Esophagus muscularis mucosa (tissue), 4 donors: ENCODE data around the gene FGF9. TPM values are rescaled to one million over a fixed set of nuclear protein-coding genes. Genes with fewer than 3 reads are reported as not detected.

ENCODE experiments used
- DNase-seq: peaks from one replicate; pipeline ENCODE4 v3.0.0-alpha.2; 2017; ENCODE audit errors: extremely low spot score
- H3K27ac ChIP-seq, 4 donors: fragments of 200-600 bp; sonication (generic); replicated peaks in 1 of 4; 1 replicate in 3 of 4; 2 replicates in 1 of 4; pipeline ENCODE4 v1.5.1; 2016 to 2019; ENCODE audit warnings: mild to moderate bottlenecking in 1 of 4
- H3K27me3 ChIP-seq, 4 donors: fragments of 200-600 bp; sonication (generic); one replicate each; pipeline versions ENCODE4 v1.5.1 to v1.6.0; 2016 to 2019
- H3K36me3 ChIP-seq, 4 donors: fragments of 200-600 bp; sonication (generic); one replicate each; pipeline ENCODE4 v1.5.1; 2016 to 2019
- H3K4me1 ChIP-seq, 4 donors: fragments of 200-600 bp; sonication (generic); one replicate each; pipeline ENCODE4 v1.5.1; 2016 to 2019
- H3K4me3 ChIP-seq, 4 donors: fragments of 200-600 bp; sonication (generic); 1 replicate in 2 of 4; 2 replicates in 2 of 4; pipeline ENCODE4 v1.5.1; 2016 to 2019; ENCODE audit warnings: mild to moderate bottlenecking in 4 of 4, moderate library complexity in 1 of 4
- H3K9me3 ChIP-seq, 4 donors: fragments of 200-600 bp; sonication (generic); 1 replicate in 3 of 4; 2 replicates in 1 of 4; pipeline ENCODE4 v1.5.1; 2016 to 2019
- EP300 ChIP-seq: sonication (generic); formaldehyde crosslinking; IDR thresholded peaks from one replicate; pipeline ENCODE4 v1.6.1; 2017; ENCODE audit warnings: antibody characterized with exemption
- POLR2A ChIP-seq: fragments of 450-650 bp; IDR thresholded peaks from one replicate; pipeline ENCODE4 v1.6.1; 2017; ENCODE audit warnings: antibody characterized with exemption, moderate library complexity, mild to moderate bottlenecking, low read depth
- POLR2AphosphoS5 ChIP-seq, 2 donors: sonication (generic); formaldehyde crosslinking; IDR thresholded peaks; one replicate each; pipeline ENCODE4 v1.6.1; 2017; ENCODE audit warnings: antibody characterized with exemption in 2 of 2
- WGBS: methylation state at CpG from one replicate; pipeline ENCODE4 v1.1.5; 2018; 5-methylcytosine and 5-hydroxymethylcytosine counted together
- intact Hi-C: fragments of 100-400 bp; cut with DNase I; formaldehyde crosslinking; loops from one replicate; pipeline ENCODE4 v1.15.1; 2023
- total RNA-seq, 4 donors: library from RNA; depleted of rRNA; stranded (reverse); fragments of >200 nt; gene quantifications; one replicate each; pipeline versions ENCODE4 v1.1.0 to v1.2.1, GENCODE V29; 2016
- TF ChIP-seq, protein P1 (sequence below), 3 experiments: fragments of 200-600 bp in 2 of 3; fragments of 450-650 bp in 1 of 3; sonication (generic) in 2 of 3; IDR thresholded peaks; one replicate each; pipeline ENCODE4 v1.5.1; 2017 to 2019; ENCODE audit warnings: antibody characterized with exemption in 3 of 3, mild to moderate bottlenecking in 2 of 3, moderate library complexity in 1 of 3

FGF9 gene
- total RNA-seq, 4 donors from 2014 or later = 0.50 to 1.9 (median 1.5) TPM

- Histone ChIP-seq H3K27me3 (peaks cover 0 to 16% (median 0%) of the 10 kb centered on the region in 4 donors), H3K4me1 (no peaks in the 10 kb centered on the region), H3K36me3 (no peaks in the 10 kb centered on the region), H3K9me3 (no peaks in the 10 kb centered on the region), H3K27ac (no peak overlapping the region), H3K4me3 (no peak overlapping the region)
- no peak for DNase-seq
- TF ChIP-seq EP300 (no peak), POLR2A (no peak), POLR2AphosphoS5 (IDR thresholded peaks at IDR 0.05) (no peak)
- TF ChIP-seq, protein P1, sequence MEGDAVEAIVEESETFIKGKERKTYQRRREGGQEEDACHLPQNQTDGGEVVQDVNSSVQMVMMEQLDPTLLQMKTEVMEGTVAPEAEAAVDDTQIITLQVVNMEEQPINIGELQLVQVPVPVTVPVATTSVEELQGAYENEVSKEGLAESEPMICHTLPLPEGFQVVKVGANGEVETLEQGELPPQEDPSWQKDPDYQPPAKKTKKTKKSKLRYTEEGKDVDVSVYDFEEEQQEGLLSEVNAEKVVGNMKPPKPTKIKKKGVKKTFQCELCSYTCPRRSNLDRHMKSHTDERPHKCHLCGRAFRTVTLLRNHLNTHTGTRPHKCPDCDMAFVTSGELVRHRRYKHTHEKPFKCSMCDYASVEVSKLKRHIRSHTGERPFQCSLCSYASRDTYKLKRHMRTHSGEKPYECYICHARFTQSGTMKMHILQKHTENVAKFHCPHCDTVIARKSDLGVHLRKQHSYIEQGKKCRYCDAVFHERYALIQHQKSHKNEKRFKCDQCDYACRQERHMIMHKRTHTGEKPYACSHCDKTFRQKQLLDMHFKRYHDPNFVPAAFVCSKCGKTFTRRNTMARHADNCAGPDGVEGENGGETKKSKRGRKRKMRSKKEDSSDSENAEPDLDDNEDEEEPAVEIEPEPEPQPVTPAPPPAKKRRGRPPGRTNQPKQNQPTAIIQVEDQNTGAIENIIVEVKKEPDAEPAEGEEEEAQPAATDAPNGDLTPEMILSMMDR (IDR thresholded peaks at IDR 0.05) = no peak
- intact Hi-C loops = no loop called here
- 91% methylated on average over 13 of the region's 13 CpGs for WGBS
Observed at GRCh38 chr13:21637296-21637695, 33.6 kb upstream of the FGF9 start.

DNA sequence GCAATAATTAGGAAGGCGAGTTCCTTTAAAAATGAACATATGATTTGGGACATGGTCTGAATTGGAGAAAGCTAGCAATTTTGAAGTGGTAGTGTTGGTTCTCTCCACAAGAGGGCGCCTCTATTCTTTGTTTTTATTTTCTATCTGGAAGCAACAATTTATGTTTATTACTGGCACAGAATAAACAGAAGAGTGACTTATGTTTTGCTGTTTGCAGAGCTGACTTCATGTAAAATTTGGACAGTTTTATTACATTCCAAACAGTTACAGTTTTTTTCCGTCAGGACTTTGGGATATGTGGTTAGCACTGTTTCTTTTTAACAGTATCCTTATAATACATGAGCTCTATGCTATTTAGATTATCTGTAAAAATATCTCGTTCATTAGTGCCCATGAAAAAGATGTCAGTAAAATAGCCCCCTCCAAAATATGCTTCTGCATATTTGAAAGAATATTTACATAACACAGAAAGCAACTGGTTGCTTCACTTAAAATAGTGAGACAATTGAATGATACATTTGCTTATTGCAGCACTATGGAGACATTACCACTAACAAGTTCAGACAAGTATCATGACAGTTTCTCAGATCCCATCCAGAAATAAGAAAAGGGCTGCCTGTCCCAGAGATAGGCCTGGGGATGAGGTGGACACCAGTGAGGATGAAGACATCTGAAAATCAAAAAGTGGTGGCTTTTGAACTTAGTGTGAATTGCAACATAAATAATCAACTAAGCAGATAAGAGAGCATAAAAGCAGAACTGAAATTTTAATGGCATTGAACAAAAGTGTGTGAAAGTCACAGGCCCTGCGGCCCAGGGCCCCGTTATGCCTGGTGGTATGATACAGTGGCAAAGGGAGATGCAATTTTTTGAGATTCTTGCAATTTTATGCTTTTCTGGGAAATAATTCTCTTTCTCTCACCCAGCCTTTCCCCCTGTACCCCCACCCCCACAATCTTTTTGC lies 32.3 kb upstream of the FGF9 start:
- Histone ChIP-seq H3K27ac (no peak overlapping the region), H3K27me3 (peaks cover 0 to 16% (median 0%) of the 10 kb centered on the region in 4 donors), H3K4me3 (no peak overlapping the region), H3K36me3 (no peaks in the 10 kb centered on the region), H3K4me1 (no peaks in the 10 kb centered on the region), H3K9me3 (no peaks in the 10 kb centered on the region)
- TF ChIP-seq, protein P1 (IDR thresholded peaks at IDR 0.05) = peak; percentile 54 to 77 (median 74)
- no peak for TF ChIP-seq EP300
- DNase-seq = no peak
- intact Hi-C loops = no loop called here
- WGBS = 45% methylated on average over 6 of the region's 6 CpGs

DNA sequence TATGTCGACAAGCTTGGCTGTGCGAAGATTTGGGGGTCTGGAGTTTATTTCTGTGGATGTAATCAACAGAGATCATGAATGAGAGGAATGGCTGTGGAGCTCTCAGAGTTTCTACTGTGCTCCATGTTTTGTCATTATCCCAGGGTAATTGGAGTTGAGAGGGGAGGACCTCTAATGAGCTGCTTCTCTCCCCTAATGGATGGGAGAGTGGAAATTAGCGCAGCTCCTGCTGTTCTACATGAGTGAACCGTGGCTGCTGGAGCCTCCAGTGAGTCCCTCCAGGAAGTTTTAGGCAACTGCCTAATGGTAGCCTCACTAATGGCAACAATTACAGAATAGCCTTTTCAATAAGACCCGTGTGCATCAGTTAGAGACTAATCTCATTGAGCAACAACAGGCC lies 31.3 kb upstream of the FGF9 start:
- no peak for DNase-seq
- WGBS = 79% methylated on average over 5 of the region's 5 CpGs
- intact Hi-C loops = no loop called here
- Histone ChIP-seq H3K4me3 (no peak overlapping the region), H3K9me3 (no peaks in the 10 kb centered on the region), H3K27ac (no peak overlapping the region), H3K4me1 (no peaks in the 10 kb centered on the region), H3K36me3 (no peaks in the 10 kb centered on the region), H3K27me3 (peaks cover 0 to 16% (median 0%) of the 10 kb centered on the region in 4 donors)
- TF ChIP-seq POLR2A (no peak), POLR2AphosphoS5 (IDR thresholded peaks at IDR 0.05) (no peak), EP300 (no peak)
- TF ChIP-seq, protein P1 (IDR thresholded peaks at IDR 0.05) = no peak

DNA sequence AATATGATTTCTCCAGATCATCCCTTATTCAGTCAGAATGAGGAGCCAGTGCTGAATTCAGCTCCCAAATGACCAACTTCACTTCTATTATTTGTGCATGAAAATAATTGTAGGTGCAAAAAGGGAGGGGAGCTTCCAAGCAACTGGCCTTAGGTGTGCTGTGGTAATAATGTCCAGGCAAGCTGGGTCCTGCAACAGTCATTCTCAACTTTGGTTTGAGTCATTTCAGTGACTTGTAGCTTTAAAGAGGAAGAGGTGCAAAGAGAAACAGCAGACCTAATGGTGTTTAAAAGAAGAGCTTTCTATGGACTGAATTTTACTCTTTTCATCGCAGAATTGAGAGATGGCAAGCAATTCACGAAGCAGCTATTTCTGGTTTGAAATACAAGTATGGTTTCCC lies 29.2 kb upstream of the FGF9 start:
- no peak for TF ChIP-seq POLR2AphosphoS5 (IDR thresholded peaks at IDR 0.05)
- no peak for TF ChIP-seq POLR2A
- TF ChIP-seq, protein P1 (IDR thresholded peaks at IDR 0.05) = no peak
- TF ChIP-seq EP300 = no peak
- Histone ChIP-seq H3K4me1 (no peaks in the 10 kb centered on the region), H3K9me3 (no peaks in the 10 kb centered on the region), H3K27ac (no peak overlapping the region), H3K4me3 (no peak overlapping the region), H3K27me3 (peaks cover 0 to 14% (median 0%) of the 10 kb centered on the region in 4 donors), H3K36me3 (no peaks in the 10 kb centered on the region)
- intact Hi-C loops = no loop called here
- no peak for DNase-seq
- 86% methylated on average over 2 of the region's 2 CpGs for WGBS
